ENCODE data around the gene TPD52L1. TPM values are rescaled to one million over a fixed set of nuclear protein-coding genes. Genes with fewer than 3 reads are reported as not detected.
"Not testable (repeated sequence)": the region's sequence is repeated elsewhere in the genome, so short reads cannot be mapped to it uniquely, and the experiment has no call there.

The TPD52L1 gene
- total and polyA plus RNA-seq, 3 donors from 2014 or later, result 20.6 to 22.5 (median 22.1) TPM

GRCh38 chr6:125279961-125280360 lies 126.4 kb downstream of the TPD52L1 start:
- Histone ChIP-seq H3K36me3 (ENCODE audit: low read depth, missing control alignments) (no peaks in the 10 kb centered on the region), H3K9me3 (no peaks in the 10 kb centered on the region), H3K4me1 (no peaks in the 10 kb centered on the region), H3K4me3 (no peak overlapping the region), H3K27ac (no peak overlapping the region), H3K27me3 (no peaks in the 10 kb centered on the region)
- TF ChIP-seq POLR2A (IDR thresholded peaks at IDR 0.05), result no peak
- no peak for TF ChIP-seq CTCF (IDR thresholded peaks at IDR 0.05)
- WGBS, 2 donors, result 87 to 91% methylated on average over 7 of the region's 7 CpGs
- intact Hi-C loops (cut with DNase I; ENCODE audit: low total_unique reads), result no loop called here
- no peak for DNase-seq

- DNase-seq; H3K36me3 ChIP-seq (ENCODE audit: low read depth, missing control alignments); H3K27me3 ChIP-seq; H3K9me3 ChIP-seq; H3K27ac ChIP-seq; H3K4me1 ChIP-seq; H3K4me3 ChIP-seq; intact Hi-C loops (cut with DNase I; ENCODE audit: low total_unique reads): not testable (repeated sequence)
- WGBS, 2 donors, result 90 to 96% methylated on average over 4 to 11 of the region's 11 CpGs
Observed at GRCh38 chr6:125280370-125281035, 126.9 kb downstream of the TPD52L1 start.

GRCh38 chr6:125282470-125282869 lies 128.9 kb downstream of the TPD52L1 start:
- H3K27me3 ChIP-seq; H3K27ac ChIP-seq; H3K4me3 ChIP-seq; H3K36me3 ChIP-seq (ENCODE audit: low read depth, missing control alignments); H3K9me3 ChIP-seq; DNase-seq; H3K4me1 ChIP-seq; intact Hi-C loops (cut with DNase I; ENCODE audit: low total_unique reads): not testable (repeated sequence)
- WGBS, 2 donors, result 96 to 98% methylated on average over 3 of the region's 3 CpGs

GRCh38 chr6:125285353-125285752 lies 131.8 kb downstream of the TPD52L1 start:
- intact Hi-C loops (cut with DNase I; ENCODE audit: low total_unique reads), result no loop called here
- H3K36me3 ChIP-seq (ENCODE audit: low read depth, missing control alignments), result no peaks in the 10 kb centered on the region
- WGBS, 2 donors, result 98 to 100% methylated on average over 1 of the region's 1 CpG
- TF ChIP-seq CTCF (IDR thresholded peaks at IDR 0.05) (no peak), POLR2A (IDR thresholded peaks at IDR 0.05) (no peak)
- H3K9me3 ChIP-seq, result no peaks in the 10 kb centered on the region
- no peak for DNase-seq
- no peak overlapping the region for H3K27ac ChIP-seq
- no peaks in the 10 kb centered on the region for H3K4me1 ChIP-seq
- no peaks in the 10 kb centered on the region for H3K27me3 ChIP-seq
- H3K4me3 ChIP-seq, result no peak overlapping the region

- Histone ChIP-seq H3K4me3 (no peak overlapping the region), H3K4me1 (no peaks in the 10 kb centered on the region), H3K27ac (no peak overlapping the region), H3K36me3 (ENCODE audit: low read depth, missing control alignments) (no peaks in the 10 kb centered on the region), H3K9me3 (no peaks in the 10 kb centered on the region), H3K27me3 (no peaks in the 10 kb centered on the region)
- TF ChIP-seq CTCF (IDR thresholded peaks at IDR 0.05), result no peak
- no peak for TF ChIP-seq POLR2A (IDR thresholded peaks at IDR 0.05)
- intact Hi-C loops (cut with DNase I; ENCODE audit: low total_unique reads), result no loop called here
- 90 to 100% methylated on average over 1 of the region's 1 CpG for WGBS, 2 donors
- no peak for DNase-seq
Observed at GRCh38 chr6:125285936-125286335, 132.4 kb downstream of the TPD52L1 start.

- intact Hi-C loops (cut with DNase I; ENCODE audit: low total_unique reads), result no loop called here
- H3K36me3 ChIP-seq (ENCODE audit: low read depth, missing control alignments), result no peaks in the 10 kb centered on the region
- no peaks in the 10 kb centered on the region for H3K27me3 ChIP-seq
- no peaks in the 10 kb centered on the region for H3K4me1 ChIP-seq
- H3K9me3 ChIP-seq, result no peaks in the 10 kb centered on the region
- TF ChIP-seq CTCF (IDR thresholded peaks at IDR 0.05) (no peak), POLR2A (IDR thresholded peaks at IDR 0.05) (no peak)
- WGBS, 2 donors, result 91 to 94% methylated on average over 9 of the region's 9 CpGs
- no peak overlapping the region for H3K27ac ChIP-seq
- no peak for DNase-seq
- no peak overlapping the region for H3K4me3 ChIP-seq
Observed at GRCh38 chr6:125287718-125288117, 134.1 kb downstream of the TPD52L1 start.

Data from testis (tissue), 3 donors.